IMR-90 (cell line): ENCODE measurements around the gene HSD11B1L.
A peak's percentile ranks its signal among the peaks of the same experiment; 100 is the strongest.

Source experiments
- CTCF ChIP-seq: conservative IDR thresholded peaks from 2 replicates; pipeline ENCODE4 v1.5.1; 2012; ENCODE audit warnings: mild to moderate bottlenecking, low read depth, low read length, improper control_type of control experiment
- SMC3 ChIP-seq: fragments of 150-350 bp; IDR thresholded peaks from 2 replicates; pipeline ENCODE4 v1.6.1; 2016; ENCODE audit warnings: low read depth, mild to moderate bottlenecking, antibody characterized with exemption, low read length, moderate library complexity

GRCh38 chr19:5686647-5687359, 6.0 kb downstream of the HSD11B1L start:
- TF ChIP-seq CTCF: peak; percentile 86
- peak; percentile 43 for TF ChIP-seq SMC3
